Neural progenitor cell (in vitro differentiated cells): Measurements from ENCODE around the gene PSORS1C2.

Experiments
- CTCF ChIP-seq: fragments of 200-600 bp; sonication (generic); IDR thresholded peaks from 2 replicates; pipeline ENCODE4 v1.5.1; 2017; ENCODE audit warnings: antibody characterized with exemption, mild to moderate bottlenecking
- EZH2 ChIP-seq: fragments of 200-600 bp; sonication (generic); IDR thresholded peaks from 2 replicates; pipeline ENCODE4 v1.6.1; 2017; ENCODE audit warnings: antibody characterized with exemption, mild to moderate bottlenecking, moderate library complexity
- EZH2phosphoT487 ChIP-seq: fragments of 200-600 bp; sonication (generic); IDR thresholded peaks from 2 replicates; pipeline ENCODE4 v1.6.1; 2017; ENCODE audit warnings: antibody characterized with exemption

GRCh38 chr6:31170987-31171671 lies 32.3 kb upstream of the PSORS1C2 start:
- no peak for TF ChIP-seq EZH2phosphoT487
- no peak for TF ChIP-seq CTCF
- no peak for TF ChIP-seq EZH2
